ENCODE measurements around the gene SLC30A9.

SLC30A9 gene

DNA sequence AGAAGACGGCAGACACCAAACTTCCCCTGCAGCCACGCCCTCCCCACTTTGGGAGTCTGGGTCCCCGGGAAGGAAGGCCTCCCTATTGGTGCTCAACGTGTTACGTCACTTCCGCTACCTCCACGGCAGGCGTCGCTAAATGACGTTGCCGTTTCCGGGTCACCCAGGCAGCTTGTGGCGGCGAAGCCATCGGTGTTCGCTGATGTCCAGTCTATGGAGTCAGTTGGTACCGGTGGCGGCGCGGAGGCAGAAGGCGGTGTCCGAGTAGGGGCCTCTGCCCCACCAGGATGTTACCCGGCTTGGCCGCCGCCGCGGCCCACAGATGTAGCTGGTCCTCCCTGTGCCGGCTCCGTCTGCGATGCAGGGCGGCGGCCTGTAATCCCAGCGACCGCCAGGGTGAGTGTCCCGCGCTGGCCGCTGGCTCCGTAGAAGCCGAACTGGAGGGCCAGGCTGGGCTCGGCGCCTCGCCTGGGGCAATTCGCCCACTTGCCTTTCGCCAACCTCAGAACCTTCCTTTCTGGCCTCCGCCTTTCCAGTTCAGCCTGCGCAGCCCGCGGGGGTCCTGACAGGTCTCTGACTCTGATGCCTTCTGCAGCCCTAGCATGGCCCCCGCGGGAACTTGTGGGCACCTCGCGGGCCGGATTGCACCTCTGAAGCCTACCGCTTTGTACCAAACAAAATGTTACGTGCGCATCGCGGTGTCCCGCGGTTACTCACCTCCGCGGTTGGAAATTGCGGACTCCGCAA lies at the start of gene SLC30A9:
TSS of gene SLC30A9 (plus strand) at position 166 of the 747 bp plus-strand sequence. CDS start at position 288, 122 bp downstream.
- Histone ChIP-seq H3K36me3 (ENCODE audit: control insufficient read depth in 1 of 2, insufficient read depth in 2 of 2, low read length in 2 of 2) (no peaks in the 10 kb centered on the region), H3K4me3 (ENCODE audit: low read depth in 1 of 2, low read length in 2 of 2) (peak within 1 kb of the TSS; percentile 92 to 96), H3K9me3 (ENCODE audit: control insufficient read depth in 1 of 2, low read length in 2 of 2) (no peaks in the 10 kb centered on the region), H3K27me3 (ENCODE audit: control insufficient read depth in 1 of 2, insufficient read depth in 2 of 2, low read length in 2 of 2) (no peaks in the 10 kb centered on the region), H3K9ac (ENCODE audit: low read depth in 1 of 2, low read length in 2 of 2) (peak within 1 kb of the TSS; percentile 82 to 87), H3K27ac (ENCODE audit: low read depth, low read length) (peak within 1 kb of the TSS; percentile 53), H3K4me1 (ENCODE audit: control insufficient read depth in 1 of 2, insufficient read depth in 2 of 2, low read length in 2 of 2) (peaks cover 12 to 21% of the 10 kb centered on the region in 2 donors)

DNA sequence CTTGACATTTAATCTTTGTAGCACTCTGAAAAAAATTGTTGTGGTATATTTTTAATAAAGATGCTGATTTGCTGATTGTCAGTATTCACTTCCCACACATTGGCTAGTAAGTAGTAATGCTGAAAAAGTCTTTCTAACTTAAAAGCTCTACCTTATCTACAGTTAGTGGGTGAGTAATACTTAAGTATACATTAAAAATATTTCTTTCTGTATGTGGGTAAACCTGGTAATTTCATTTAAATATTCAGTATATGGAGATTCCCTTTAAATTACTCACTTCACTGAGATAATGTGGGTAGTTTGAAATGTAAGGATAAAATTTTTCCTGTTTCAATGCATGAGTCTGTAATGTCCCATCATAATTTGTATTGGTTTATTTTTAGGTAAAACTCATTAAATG lies 49.5 kb upstream of the SLC30A9 start:
- Histone ChIP-seq H3K4me3 (ENCODE audit: low read depth in 1 of 2, low read length in 2 of 2) (no peak overlapping the region), H3K4me1 (ENCODE audit: control insufficient read depth in 1 of 2, insufficient read depth in 2 of 2, low read length in 2 of 2) (peaks cover 8 to 16% of the 10 kb centered on the region in 2 donors), H3K27ac (ENCODE audit: low read depth, low read length) (no peak overlapping the region), H3K27me3 (ENCODE audit: control insufficient read depth in 1 of 2, insufficient read depth in 2 of 2, low read length in 2 of 2) (no peaks in the 10 kb centered on the region), H3K36me3 (ENCODE audit: control insufficient read depth in 1 of 2, insufficient read depth in 2 of 2, low read length in 2 of 2) (peaks cover 16 to 17% of the 10 kb centered on the region in 2 donors), H3K9me3 (ENCODE audit: control insufficient read depth in 1 of 2, low read length in 2 of 2) (no peaks in the 10 kb centered on the region), H3K9ac (ENCODE audit: low read depth in 1 of 2, low read length in 2 of 2) (no peak overlapping the region)

DNA sequence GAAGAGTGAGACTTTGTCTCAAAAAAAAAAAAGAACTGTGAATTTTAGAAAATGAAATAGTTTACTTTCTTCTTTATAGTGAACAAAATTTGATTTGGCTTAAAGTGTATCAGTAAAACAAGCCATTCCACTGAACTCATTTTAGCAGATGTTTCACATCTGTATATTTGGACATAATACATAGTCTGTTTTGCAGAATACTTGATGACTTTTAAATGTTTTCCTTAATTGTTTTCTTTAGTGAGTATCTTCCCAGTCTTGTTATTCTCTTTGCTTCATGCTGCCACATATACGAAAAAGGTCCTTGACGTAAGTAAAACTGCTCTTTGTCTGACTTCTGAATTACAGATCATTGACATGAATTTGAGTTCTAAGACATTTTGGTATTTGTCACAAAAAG lies 46.8 kb upstream of the SLC30A9 start:
- Histone ChIP-seq H3K4me1 (ENCODE audit: control insufficient read depth in 1 of 2, insufficient read depth in 2 of 2, low read length in 2 of 2) (no peaks in the 10 kb centered on the region), H3K4me3 (ENCODE audit: low read depth in 1 of 2, low read length in 2 of 2) (no peak overlapping the region), H3K9me3 (ENCODE audit: control insufficient read depth in 1 of 2, low read length in 2 of 2) (no peaks in the 10 kb centered on the region), H3K36me3 (ENCODE audit: control insufficient read depth in 1 of 2, insufficient read depth in 2 of 2, low read length in 2 of 2) (peaks cover 14 to 17% of the 10 kb centered on the region in 2 donors), H3K27ac (ENCODE audit: low read depth, low read length) (no peak overlapping the region), H3K9ac (ENCODE audit: low read depth in 1 of 2, low read length in 2 of 2) (no peak overlapping the region), H3K27me3 (ENCODE audit: control insufficient read depth in 1 of 2, insufficient read depth in 2 of 2, low read length in 2 of 2) (no peaks in the 10 kb centered on the region)

DNA sequence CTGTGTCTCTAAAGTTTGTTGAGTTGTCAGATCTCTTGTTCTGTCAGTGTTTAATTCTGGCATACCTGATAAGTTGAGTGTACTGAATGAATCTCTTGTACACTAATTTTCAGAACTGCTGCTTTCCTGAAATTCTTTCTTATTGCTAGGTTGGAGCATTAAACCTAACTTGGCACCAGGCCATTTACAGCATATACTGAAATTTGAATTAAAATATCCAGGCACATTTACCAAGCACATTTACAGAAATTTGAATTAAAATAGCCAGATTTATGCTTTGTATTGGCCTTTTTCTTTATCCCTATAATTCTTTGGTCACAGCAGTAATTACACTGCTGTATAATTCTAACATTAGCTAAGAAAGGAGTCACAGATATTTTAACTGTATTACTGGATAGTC lies 46.2 kb upstream of the SLC30A9 start:
- H3K27me3 ChIP-seq (ENCODE audit: control insufficient read depth in 1 of 2, insufficient read depth in 2 of 2, low read length in 2 of 2): no peaks in the 10 kb centered on the region
- H3K4me1 ChIP-seq (ENCODE audit: control insufficient read depth in 1 of 2, insufficient read depth in 2 of 2, low read length in 2 of 2): no peaks in the 10 kb centered on the region
- H3K36me3 ChIP-seq (ENCODE audit: control insufficient read depth in 1 of 2, insufficient read depth in 2 of 2, low read length in 2 of 2): peaks cover 9 to 15% of the 10 kb centered on the region in 2 donors
- H3K9me3 ChIP-seq (ENCODE audit: control insufficient read depth in 1 of 2, low read length in 2 of 2): no peaks in the 10 kb centered on the region
- no peak overlapping the region for H3K27ac ChIP-seq (ENCODE audit: low read depth, low read length)
- H3K4me3 ChIP-seq (ENCODE audit: low read depth in 1 of 2, low read length in 2 of 2): no peak overlapping the region
- H3K9ac ChIP-seq (ENCODE audit: low read depth in 1 of 2, low read length in 2 of 2): no peak overlapping the region

GRCh38 chr4:41949531-41949930 lies 40.8 kb upstream of the SLC30A9 start:
- Histone ChIP-seq H3K4me3 (ENCODE audit: low read depth in 1 of 2, low read length in 2 of 2) (no peak overlapping the region), H3K27ac (ENCODE audit: low read depth, low read length) (no peak overlapping the region), H3K4me1 (ENCODE audit: control insufficient read depth in 1 of 2, insufficient read depth in 2 of 2, low read length in 2 of 2) (no peaks in the 10 kb centered on the region), H3K9ac (ENCODE audit: low read depth in 1 of 2, low read length in 2 of 2) (no peak overlapping the region), H3K36me3 (ENCODE audit: control insufficient read depth in 1 of 2, insufficient read depth in 2 of 2, low read length in 2 of 2) (peaks cover 25 to 54% of the 10 kb centered on the region in 2 donors), H3K27me3 (ENCODE audit: control insufficient read depth in 1 of 2, insufficient read depth in 2 of 2, low read length in 2 of 2) (no peaks in the 10 kb centered on the region), H3K9me3 (ENCODE audit: control insufficient read depth in 1 of 2, low read length in 2 of 2) (no peaks in the 10 kb centered on the region)

GRCh38 chr4:41957634-41958033 lies 32.7 kb upstream of the SLC30A9 start:
- Histone ChIP-seq H3K4me3 (ENCODE audit: low read depth in 1 of 2, low read length in 2 of 2) (no peak overlapping the region), H3K9ac (ENCODE audit: low read depth in 1 of 2, low read length in 2 of 2) (no peak overlapping the region), H3K9me3 (ENCODE audit: control insufficient read depth in 1 of 2, low read length in 2 of 2) (no peaks in the 10 kb centered on the region), H3K4me1 (ENCODE audit: control insufficient read depth in 1 of 2, insufficient read depth in 2 of 2, low read length in 2 of 2) (no peaks in the 10 kb centered on the region), H3K36me3 (ENCODE audit: control insufficient read depth in 1 of 2, insufficient read depth in 2 of 2, low read length in 2 of 2) (peaks cover 5 to 23% of the 10 kb centered on the region in 2 donors), H3K27ac (ENCODE audit: low read depth, low read length) (no peak overlapping the region), H3K27me3 (ENCODE audit: control insufficient read depth in 1 of 2, insufficient read depth in 2 of 2, low read length in 2 of 2) (no peaks in the 10 kb centered on the region)

GRCh38 chr4:41963105-41963504 lies 27.2 kb upstream of the SLC30A9 start:
- H3K4me3 ChIP-seq (ENCODE audit: low read depth in 1 of 2, low read length in 2 of 2): no peak overlapping the region
- no peaks in the 10 kb centered on the region for H3K27me3 ChIP-seq (ENCODE audit: control insufficient read depth in 1 of 2, insufficient read depth in 2 of 2, low read length in 2 of 2)
- no peaks in the 10 kb centered on the region for H3K9me3 ChIP-seq (ENCODE audit: control insufficient read depth in 1 of 2, low read length in 2 of 2)
- H3K27ac ChIP-seq (ENCODE audit: low read depth, low read length): no peak overlapping the region
- no peaks in the 10 kb centered on the region for H3K36me3 ChIP-seq (ENCODE audit: control insufficient read depth in 1 of 2, insufficient read depth in 2 of 2, low read length in 2 of 2)
- H3K4me1 ChIP-seq (ENCODE audit: control insufficient read depth in 1 of 2, insufficient read depth in 2 of 2, low read length in 2 of 2): no peaks in the 10 kb centered on the region
- H3K9ac ChIP-seq (ENCODE audit: low read depth in 1 of 2, low read length in 2 of 2): no peak overlapping the region

DNA sequence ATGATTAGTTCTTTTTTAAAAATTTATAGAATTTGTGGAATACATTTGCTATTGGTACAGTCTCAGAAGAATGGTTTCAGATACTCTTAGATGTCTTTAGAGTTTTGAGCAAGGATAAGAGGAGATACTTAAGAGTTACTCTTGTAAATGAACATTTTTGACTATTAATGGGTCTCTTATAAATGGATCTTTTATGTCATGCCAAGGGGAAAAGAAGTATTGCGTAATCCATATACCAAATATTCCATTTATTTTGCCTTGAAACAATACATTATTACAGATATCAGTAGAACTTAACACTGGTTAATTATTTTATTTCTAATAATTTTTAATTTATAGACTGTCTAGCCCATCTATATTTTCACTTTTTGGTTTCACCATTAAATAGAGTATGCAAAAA lies 25.9 kb upstream of the SLC30A9 start:
- no peak overlapping the region for H3K9ac ChIP-seq (ENCODE audit: low read depth in 1 of 2, low read length in 2 of 2)
- H3K9me3 ChIP-seq (ENCODE audit: control insufficient read depth in 1 of 2, low read length in 2 of 2): peaks cover 0 to 6% of the 10 kb centered on the region in 2 donors
- H3K27me3 ChIP-seq (ENCODE audit: control insufficient read depth in 1 of 2, insufficient read depth in 2 of 2, low read length in 2 of 2): no peaks in the 10 kb centered on the region
- H3K36me3 ChIP-seq (ENCODE audit: control insufficient read depth in 1 of 2, insufficient read depth in 2 of 2, low read length in 2 of 2): no peaks in the 10 kb centered on the region
- no peak overlapping the region for H3K27ac ChIP-seq (ENCODE audit: low read depth, low read length)
- no peak overlapping the region for H3K4me3 ChIP-seq (ENCODE audit: low read depth in 1 of 2, low read length in 2 of 2)
- no peaks in the 10 kb centered on the region for H3K4me1 ChIP-seq (ENCODE audit: control insufficient read depth in 1 of 2, insufficient read depth in 2 of 2, low read length in 2 of 2)

DNA sequence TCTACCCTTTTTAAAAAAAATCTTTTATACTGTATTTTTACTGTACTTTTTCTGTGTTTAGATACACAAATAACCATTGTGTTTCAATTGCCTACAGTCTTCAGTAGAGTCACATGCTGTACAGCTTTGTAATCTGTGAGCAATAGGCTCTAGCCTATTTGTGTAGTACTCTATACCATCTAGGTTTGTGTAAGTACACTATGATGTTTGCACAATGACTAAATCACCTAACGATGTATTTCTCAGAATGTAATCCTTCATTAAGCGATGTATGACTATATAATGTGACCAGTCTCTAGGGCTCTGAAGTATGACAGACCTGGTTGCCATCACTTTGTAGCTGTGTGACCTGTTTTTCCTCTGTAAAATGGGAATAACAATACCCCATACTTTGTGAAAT lies 22.9 kb upstream of the SLC30A9 start:
- no peaks in the 10 kb centered on the region for H3K4me1 ChIP-seq (ENCODE audit: control insufficient read depth in 1 of 2, insufficient read depth in 2 of 2, low read length in 2 of 2)
- no peak overlapping the region for H3K27ac ChIP-seq (ENCODE audit: low read depth, low read length)
- peaks cover 0 to 6% of the 10 kb centered on the region in 2 donors for H3K9me3 ChIP-seq (ENCODE audit: control insufficient read depth in 1 of 2, low read length in 2 of 2)
- H3K27me3 ChIP-seq (ENCODE audit: control insufficient read depth in 1 of 2, insufficient read depth in 2 of 2, low read length in 2 of 2): no peaks in the 10 kb centered on the region
- no peaks in the 10 kb centered on the region for H3K36me3 ChIP-seq (ENCODE audit: control insufficient read depth in 1 of 2, insufficient read depth in 2 of 2, low read length in 2 of 2)
- H3K4me3 ChIP-seq (ENCODE audit: low read depth in 1 of 2, low read length in 2 of 2): no peak overlapping the region
- H3K9ac ChIP-seq (ENCODE audit: low read depth in 1 of 2, low read length in 2 of 2): no peak overlapping the region

DNA sequence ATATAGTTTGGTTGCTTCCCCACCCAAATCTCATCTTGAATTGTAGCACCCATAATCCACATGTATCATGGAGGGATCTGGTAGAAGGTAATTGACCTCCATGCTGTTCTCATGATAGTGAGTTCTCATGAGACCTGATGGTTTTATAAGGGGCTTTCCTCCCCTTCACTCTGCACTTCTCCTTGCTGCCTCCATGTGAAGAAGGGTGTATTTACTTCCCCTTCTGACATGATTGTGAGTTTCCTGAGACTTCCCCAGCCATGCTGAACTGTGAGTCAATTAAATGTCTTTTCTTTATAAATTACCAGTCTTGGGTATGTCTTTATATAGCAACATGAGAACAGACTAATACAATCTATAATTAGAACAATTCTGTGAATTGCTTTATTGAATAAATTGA lies 20.7 kb upstream of the SLC30A9 start:
- no peaks in the 10 kb centered on the region for H3K27me3 ChIP-seq (ENCODE audit: control insufficient read depth in 1 of 2, insufficient read depth in 2 of 2, low read length in 2 of 2)
- no peak overlapping the region for H3K9ac ChIP-seq (ENCODE audit: low read depth in 1 of 2, low read length in 2 of 2)
- H3K27ac ChIP-seq (ENCODE audit: low read depth, low read length): no peak overlapping the region
- H3K4me1 ChIP-seq (ENCODE audit: control insufficient read depth in 1 of 2, insufficient read depth in 2 of 2, low read length in 2 of 2): no peaks in the 10 kb centered on the region
- no peak overlapping the region for H3K4me3 ChIP-seq (ENCODE audit: low read depth in 1 of 2, low read length in 2 of 2)
- no peaks in the 10 kb centered on the region for H3K36me3 ChIP-seq (ENCODE audit: control insufficient read depth in 1 of 2, insufficient read depth in 2 of 2, low read length in 2 of 2)
- peaks cover 0 to 6% of the 10 kb centered on the region in 2 donors for H3K9me3 ChIP-seq (ENCODE audit: control insufficient read depth in 1 of 2, low read length in 2 of 2)

All from duodenal mucosa (tissue), 2 donors.